ENCODE measurements around the gene RNGTT.

RNGTT gene

GRCh38 chr6:88952065-88952704, 11.2 kb downstream of the RNGTT start:
- peak; percentile 65 for TF ChIP-seq NFIC (IDR thresholded peaks at IDR 0.05)
- TF ChIP-seq CEBPB (IDR thresholded peaks at IDR 0.05), result no peak

GRCh38 chr6:88945415-88946008, 17.9 kb downstream of the RNGTT start:
- no peak for TF ChIP-seq FOXM1 (IDR thresholded peaks at IDR 0.05; ENCODE audit: borderline replicate concordance, low read depth)
- no peak for TF ChIP-seq NFIC (IDR thresholded peaks at IDR 0.05)
- no peak for TF ChIP-seq MAX (IDR thresholded peaks at IDR 0.05)

GRCh38 chr6:88933521-88933920, 29.9 kb downstream of the RNGTT start:
- TF ChIP-seq MAX (IDR thresholded peaks at IDR 0.05) (no peak), NFIC (IDR thresholded peaks at IDR 0.05) (no peak), YY1 (IDR thresholded peaks at IDR 0.05; ENCODE audit: low read depth) (no peak), RAD21 (IDR thresholded peaks at IDR 0.05; ENCODE audit: low read depth) (no peak), USF1 (IDR thresholded peaks at IDR 0.05) (no peak), FOXM1 (IDR thresholded peaks at IDR 0.05; ENCODE audit: borderline replicate concordance, low read depth) (no peak), ZBTB7A (IDR thresholded peaks at IDR 0.05; ENCODE audit: low read depth) (no peak), TEAD4 (IDR thresholded peaks at IDR 0.05) (no peak), EP300 (IDR thresholded peaks at IDR 0.05; ENCODE audit: borderline replicate concordance) (no peak), REST (IDR thresholded peaks at IDR 0.05; ENCODE audit: low read depth) (no peak), CREB1 (IDR thresholded peaks at IDR 0.05; ENCODE audit: low read depth) (no peak), TAF1 (IDR thresholded peaks at IDR 0.05; ENCODE audit: low read depth) (no peak), EGR1 (IDR thresholded peaks at IDR 0.05) (no peak), TCF12 (IDR thresholded peaks at IDR 0.05; ENCODE audit: low read depth) (no peak), CEBPB (IDR thresholded peaks at IDR 0.05) (no peak)

- TF ChIP-seq NFIC (IDR thresholded peaks at IDR 0.05) (no peak), EGR1 (IDR thresholded peaks at IDR 0.05) (no peak), TCF12 (IDR thresholded peaks at IDR 0.05; ENCODE audit: low read depth) (no peak), RAD21 (IDR thresholded peaks at IDR 0.05; ENCODE audit: low read depth) (no peak), CEBPB (IDR thresholded peaks at IDR 0.05) (no peak), YY1 (IDR thresholded peaks at IDR 0.05; ENCODE audit: low read depth) (no peak), TAF1 (IDR thresholded peaks at IDR 0.05; ENCODE audit: low read depth) (no peak), EP300 (IDR thresholded peaks at IDR 0.05; ENCODE audit: borderline replicate concordance) (no peak), CREB1 (IDR thresholded peaks at IDR 0.05; ENCODE audit: low read depth) (no peak), MAX (IDR thresholded peaks at IDR 0.05) (no peak)
These were observed 40.5 kb downstream of the RNGTT start for GRCh38 chr6:88922775-88923548.

- no peak for TF ChIP-seq EGR1 (IDR thresholded peaks at IDR 0.05)
- TF ChIP-seq NFIC (IDR thresholded peaks at IDR 0.05), result no peak
- TF ChIP-seq TCF12 (IDR thresholded peaks at IDR 0.05; ENCODE audit: low read depth), result no peak
- TF ChIP-seq FOXM1 (IDR thresholded peaks at IDR 0.05; ENCODE audit: borderline replicate concordance, low read depth), result no peak
- TF ChIP-seq MAX (IDR thresholded peaks at IDR 0.05), result no peak
- TF ChIP-seq EP300 (IDR thresholded peaks at IDR 0.05; ENCODE audit: borderline replicate concordance), result no peak
- no peak for TF ChIP-seq ZBTB7A (IDR thresholded peaks at IDR 0.05; ENCODE audit: low read depth)
These were observed 41.7 kb downstream of the RNGTT start for GRCh38 chr6:88921734-88922133.

GRCh38 chr6:88920774-88921733, 42.4 kb downstream of the RNGTT start:
- no peak for TF ChIP-seq EP300 (IDR thresholded peaks at IDR 0.05; ENCODE audit: borderline replicate concordance)

- no peak for TF ChIP-seq TCF12 (IDR thresholded peaks at IDR 0.05; ENCODE audit: low read depth)
- no peak for TF ChIP-seq TEAD4 (IDR thresholded peaks at IDR 0.05)
These were observed 43.3 kb downstream of the RNGTT start for GRCh38 chr6:88920088-88920487.

Data from Ishikawa (cell line).